A673 (cell line): ENCODE measurements around the gene HGF.

Experiments
- CTCF ChIP-seq: fragments of 300-800, 200-600 bp; sonication (generic); conservative IDR thresholded peaks from 2 replicates; pipeline ENCODE4 v1.5.1; 2017; ENCODE audit warnings: low read depth, mild to moderate bottlenecking, antibody characterized with exemption, low read length, moderate library complexity, mixed read lengths
- EZH2 ChIP-seq: fragments of 200-600 bp; sonication (generic); IDR thresholded peaks from 2 replicates; pipeline ENCODE4 v1.6.1; 2017; ENCODE audit warnings: borderline replicate concordance, low read depth, mild to moderate bottlenecking, mixed read lengths, antibody characterized with exemption, low read length; ENCODE audit not compliant: poor library complexity, severe bottlenecking

GRCh38 chr7:81777697-81778096 is 7.8 kb upstream of the HGF start:
- TF ChIP-seq CTCF = no peak
- no peak for TF ChIP-seq EZH2
